ENCODE measurements around the gene RBM19.

RBM19 gene

DNA sequence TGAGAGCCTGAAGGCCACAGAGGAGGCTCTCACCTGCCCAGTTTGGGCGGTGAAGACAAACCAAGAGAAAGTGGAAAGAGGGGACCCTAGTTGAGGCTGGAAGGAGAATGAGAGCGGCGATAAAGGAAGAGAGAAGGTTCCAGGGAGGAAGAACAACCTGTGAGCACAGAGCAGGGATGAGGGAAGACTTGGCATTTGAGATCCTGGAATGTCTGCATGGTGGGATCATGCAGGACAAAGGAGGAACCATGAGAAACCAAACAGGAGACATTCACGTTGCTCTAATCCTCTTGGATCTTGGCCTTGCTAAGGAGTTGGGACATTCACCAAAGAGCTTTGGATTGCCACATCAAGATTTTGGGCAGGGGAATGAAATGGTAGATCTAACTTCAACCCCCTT, 22.9 kb upstream of the RBM19 start:
- Histone ChIP-seq H3K4me3 (ENCODE audit: insufficient read depth, low read depth, low read length, poor library complexity, severe bottlenecking) (no peak overlapping the region), H3K27me3 (replicated peaks; ENCODE audit: control insufficient read depth, insufficient read depth, low read length, poor library complexity, severe bottlenecking) (no peaks in the 10 kb centered on the region), H3K36me3 (ENCODE audit: control insufficient read depth, insufficient read depth, low read length) (no peaks in the 10 kb centered on the region), H3K9me3 (ENCODE audit: control insufficient read depth, low read length) (no peaks in the 10 kb centered on the region), H3K4me1 (ENCODE audit: control insufficient read depth, insufficient read depth, low read length, poor library complexity, severe bottlenecking) (no peaks in the 10 kb centered on the region), H3K27ac (ENCODE audit: insufficient read depth, low read length, poor library complexity, severe bottlenecking) (no peak overlapping the region)
- DNase-seq, result no peak

DNA sequence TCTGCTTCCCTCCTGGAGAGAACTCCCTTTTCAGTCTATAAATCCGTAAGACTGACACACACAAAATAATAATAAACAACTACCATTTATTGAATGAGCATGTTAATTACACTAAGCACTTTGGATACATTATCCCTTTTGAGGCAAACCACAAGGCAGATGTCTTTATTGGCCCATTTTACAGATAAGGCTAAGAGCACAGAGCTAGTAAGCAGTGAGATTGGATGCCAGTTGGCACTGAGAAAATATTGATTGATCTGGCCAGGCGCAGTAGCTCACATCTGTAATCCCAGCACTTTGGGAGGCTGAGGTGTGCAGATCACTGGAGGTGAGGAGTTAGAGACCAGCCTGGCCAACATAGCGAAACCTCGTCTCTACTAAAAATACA, 21.9 kb upstream of the RBM19 start:
- DNase-seq, result no peak
- H3K27ac ChIP-seq (ENCODE audit: insufficient read depth, low read length, poor library complexity, severe bottlenecking), result no peak overlapping the region
- H3K36me3 ChIP-seq (ENCODE audit: control insufficient read depth, insufficient read depth, low read length), result no peaks in the 10 kb centered on the region
- H3K4me3 ChIP-seq (ENCODE audit: insufficient read depth, low read depth, low read length, poor library complexity, severe bottlenecking), result no peak overlapping the region
- H3K9me3 ChIP-seq (ENCODE audit: control insufficient read depth, low read length), result no peaks in the 10 kb centered on the region
- H3K4me1 ChIP-seq (ENCODE audit: control insufficient read depth, insufficient read depth, low read length, poor library complexity, severe bottlenecking), result no peaks in the 10 kb centered on the region
- H3K27me3 ChIP-seq (replicated peaks; ENCODE audit: control insufficient read depth, insufficient read depth, low read length, poor library complexity, severe bottlenecking), result no peaks in the 10 kb centered on the region

- no peak for DNase-seq
- H3K4me1 ChIP-seq (ENCODE audit: control insufficient read depth, insufficient read depth, low read length, poor library complexity, severe bottlenecking), result no peaks in the 10 kb centered on the region
- H3K36me3 ChIP-seq (ENCODE audit: control insufficient read depth, insufficient read depth, low read length), result no peaks in the 10 kb centered on the region
- H3K4me3 ChIP-seq (ENCODE audit: insufficient read depth, low read depth, low read length, poor library complexity, severe bottlenecking), result no peak overlapping the region
- H3K27ac ChIP-seq (ENCODE audit: insufficient read depth, low read length, poor library complexity, severe bottlenecking), result no peak overlapping the region
- no peaks in the 10 kb centered on the region for H3K27me3 ChIP-seq (replicated peaks; ENCODE audit: control insufficient read depth, insufficient read depth, low read length, poor library complexity, severe bottlenecking)
- no peaks in the 10 kb centered on the region for H3K9me3 ChIP-seq (ENCODE audit: control insufficient read depth, low read length)
Measured at GRCh38 chr12:113987261-113988063, 21.3 kb upstream of the RBM19 start.

DNA sequence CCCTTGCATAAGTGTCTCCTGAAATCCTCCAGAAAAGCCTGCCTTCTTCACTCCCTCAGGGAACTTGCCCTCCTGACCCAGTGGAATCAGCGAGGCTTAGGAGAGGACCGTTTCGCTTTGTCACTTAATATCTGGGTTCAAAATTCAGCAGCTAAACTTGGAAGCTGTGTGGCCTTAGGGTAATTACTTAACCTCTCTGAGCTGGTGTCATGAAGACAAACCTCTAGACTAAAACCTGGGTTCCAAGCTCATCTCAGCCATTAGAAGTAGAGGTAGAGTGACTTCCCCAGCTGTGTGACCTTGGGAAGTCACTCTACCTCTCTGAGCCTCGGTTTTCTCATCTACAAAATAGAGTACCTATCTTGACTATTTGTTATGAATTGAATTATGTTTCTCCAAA, 18.3 kb upstream of the RBM19 start:
- H3K9me3 ChIP-seq (ENCODE audit: control insufficient read depth, low read length), result no peaks in the 10 kb centered on the region
- H3K36me3 ChIP-seq (ENCODE audit: control insufficient read depth, insufficient read depth, low read length), result no peaks in the 10 kb centered on the region
- H3K27ac ChIP-seq (ENCODE audit: insufficient read depth, low read length, poor library complexity, severe bottlenecking), result no peak overlapping the region
- H3K4me3 ChIP-seq (ENCODE audit: insufficient read depth, low read depth, low read length, poor library complexity, severe bottlenecking), result no peak overlapping the region
- no peaks in the 10 kb centered on the region for H3K27me3 ChIP-seq (replicated peaks; ENCODE audit: control insufficient read depth, insufficient read depth, low read length, poor library complexity, severe bottlenecking)
- no peak for DNase-seq
- H3K4me1 ChIP-seq (ENCODE audit: control insufficient read depth, insufficient read depth, low read length, poor library complexity, severe bottlenecking), result no peaks in the 10 kb centered on the region

GRCh38 chr12:113983777-113984448, 17.8 kb upstream of the RBM19 start:
- H3K4me3 ChIP-seq (ENCODE audit: insufficient read depth, low read depth, low read length, poor library complexity, severe bottlenecking), result no peak overlapping the region
- no peaks in the 10 kb centered on the region for H3K4me1 ChIP-seq (ENCODE audit: control insufficient read depth, insufficient read depth, low read length, poor library complexity, severe bottlenecking)
- no peak for DNase-seq
- no peak overlapping the region for H3K27ac ChIP-seq (ENCODE audit: insufficient read depth, low read length, poor library complexity, severe bottlenecking)
- H3K27me3 ChIP-seq (replicated peaks; ENCODE audit: control insufficient read depth, insufficient read depth, low read length, poor library complexity, severe bottlenecking), result no peaks in the 10 kb centered on the region
- H3K36me3 ChIP-seq (ENCODE audit: control insufficient read depth, insufficient read depth, low read length), result no peaks in the 10 kb centered on the region
- H3K9me3 ChIP-seq (ENCODE audit: control insufficient read depth, low read length), result no peaks in the 10 kb centered on the region

DNA sequence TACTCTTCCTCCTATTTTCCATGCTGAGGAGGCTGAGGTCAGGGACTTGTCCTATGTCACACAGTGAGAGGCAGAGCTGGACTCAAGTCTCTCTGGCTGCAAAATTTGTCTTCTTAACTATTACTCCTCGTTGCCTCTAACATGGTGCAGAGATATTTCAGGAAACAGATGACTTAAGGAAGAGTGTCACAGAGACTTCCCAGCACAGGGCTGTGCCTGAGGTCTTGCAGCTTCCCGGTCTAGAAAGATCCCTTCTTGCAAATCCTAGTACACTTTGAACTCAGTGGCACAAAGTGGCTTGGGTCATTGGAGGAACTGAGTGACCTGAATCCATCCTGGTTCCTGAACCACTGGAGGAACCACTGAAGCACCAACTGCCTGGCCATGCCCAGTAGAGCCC, 17.1 kb upstream of the RBM19 start:
- no peaks in the 10 kb centered on the region for H3K4me1 ChIP-seq (ENCODE audit: control insufficient read depth, insufficient read depth, low read length, poor library complexity, severe bottlenecking)
- DNase-seq, result no peak
- no peak overlapping the region for H3K4me3 ChIP-seq (ENCODE audit: insufficient read depth, low read depth, low read length, poor library complexity, severe bottlenecking)
- H3K36me3 ChIP-seq (ENCODE audit: control insufficient read depth, insufficient read depth, low read length), result no peaks in the 10 kb centered on the region
- H3K27me3 ChIP-seq (replicated peaks; ENCODE audit: control insufficient read depth, insufficient read depth, low read length, poor library complexity, severe bottlenecking), result no peaks in the 10 kb centered on the region
- H3K9me3 ChIP-seq (ENCODE audit: control insufficient read depth, low read length), result no peaks in the 10 kb centered on the region
- no peak overlapping the region for H3K27ac ChIP-seq (ENCODE audit: insufficient read depth, low read length, poor library complexity, severe bottlenecking)

DNA sequence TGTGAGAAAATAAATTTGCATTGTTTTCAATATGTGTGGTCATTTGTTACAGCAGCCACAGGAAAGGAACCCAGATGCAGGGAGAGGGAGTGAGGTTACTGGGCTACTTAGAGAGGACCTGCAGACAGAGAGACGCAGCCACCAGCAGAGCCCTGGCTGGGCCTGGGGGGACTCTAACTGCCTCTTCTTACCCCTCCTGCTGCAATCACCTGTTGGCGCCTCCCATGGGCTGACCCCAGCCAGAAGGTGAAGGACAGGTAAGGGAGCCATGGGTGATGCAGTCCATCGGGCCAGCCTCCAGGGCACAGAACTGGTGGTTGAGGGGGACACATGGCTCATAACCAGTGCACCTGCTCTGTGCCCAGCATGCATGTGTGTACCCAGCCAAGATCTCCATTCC, 15.8 kb upstream of the RBM19 start:
- no peaks in the 10 kb centered on the region for H3K9me3 ChIP-seq (ENCODE audit: control insufficient read depth, low read length)
- H3K4me1 ChIP-seq (ENCODE audit: control insufficient read depth, insufficient read depth, low read length, poor library complexity, severe bottlenecking), result no peaks in the 10 kb centered on the region
- H3K36me3 ChIP-seq (ENCODE audit: control insufficient read depth, insufficient read depth, low read length), result no peaks in the 10 kb centered on the region
- H3K27ac ChIP-seq (ENCODE audit: insufficient read depth, low read length, poor library complexity, severe bottlenecking), result no peak overlapping the region
- no peak overlapping the region for H3K4me3 ChIP-seq (ENCODE audit: insufficient read depth, low read depth, low read length, poor library complexity, severe bottlenecking)
- DNase-seq, result no peak
- no peaks in the 10 kb centered on the region for H3K27me3 ChIP-seq (replicated peaks; ENCODE audit: control insufficient read depth, insufficient read depth, low read length, poor library complexity, severe bottlenecking)

DNA sequence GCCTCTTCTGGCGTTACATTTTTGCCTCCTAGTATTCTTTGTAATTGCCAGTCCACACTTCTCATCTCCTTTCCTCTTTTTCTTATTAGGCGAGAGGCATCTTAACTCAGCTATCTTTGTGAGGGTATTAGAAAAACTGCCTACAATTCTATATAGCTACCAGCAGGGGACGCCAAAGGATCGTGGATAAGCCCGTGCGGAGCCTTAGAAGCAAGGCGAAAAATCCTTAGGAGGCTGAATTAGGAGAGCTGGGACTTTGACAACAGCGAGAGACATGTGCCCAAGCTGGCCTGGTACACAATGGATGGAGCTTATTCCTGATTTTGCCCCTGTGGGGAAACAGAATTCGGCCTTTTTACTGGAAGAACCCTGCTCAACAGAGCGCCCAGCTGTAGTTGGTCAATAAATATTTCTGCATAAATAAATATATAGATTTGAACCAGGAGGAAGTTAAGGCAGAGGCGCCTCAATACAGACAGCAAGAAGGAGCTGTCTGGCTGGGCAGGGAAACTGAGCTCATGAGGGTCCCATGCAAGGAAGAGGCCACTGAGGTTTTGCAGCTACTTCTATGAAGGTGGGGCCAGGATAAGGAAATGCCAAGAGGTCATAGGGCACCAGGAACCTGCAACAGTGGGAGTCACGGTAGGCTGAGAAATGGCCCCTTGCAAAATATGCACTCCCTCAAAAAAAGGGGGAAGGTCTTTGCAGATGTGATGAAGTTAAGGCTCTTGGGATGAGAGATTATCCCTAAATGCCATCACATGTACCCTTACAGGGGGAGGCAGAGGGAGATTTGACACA, 14.6 kb upstream of the RBM19 start:
- Histone ChIP-seq H3K27ac (ENCODE audit: insufficient read depth, low read length, poor library complexity, severe bottlenecking) (no peak overlapping the region), H3K4me1 (ENCODE audit: control insufficient read depth, insufficient read depth, low read length, poor library complexity, severe bottlenecking) (no peaks in the 10 kb centered on the region), H3K9me3 (ENCODE audit: control insufficient read depth, low read length) (no peaks in the 10 kb centered on the region), H3K4me3 (ENCODE audit: insufficient read depth, low read depth, low read length, poor library complexity, severe bottlenecking) (no peak overlapping the region), H3K27me3 (replicated peaks; ENCODE audit: control insufficient read depth, insufficient read depth, low read length, poor library complexity, severe bottlenecking) (no peaks in the 10 kb centered on the region), H3K36me3 (ENCODE audit: control insufficient read depth, insufficient read depth, low read length) (no peaks in the 10 kb centered on the region)
- DNase-seq, result no peak

DNA sequence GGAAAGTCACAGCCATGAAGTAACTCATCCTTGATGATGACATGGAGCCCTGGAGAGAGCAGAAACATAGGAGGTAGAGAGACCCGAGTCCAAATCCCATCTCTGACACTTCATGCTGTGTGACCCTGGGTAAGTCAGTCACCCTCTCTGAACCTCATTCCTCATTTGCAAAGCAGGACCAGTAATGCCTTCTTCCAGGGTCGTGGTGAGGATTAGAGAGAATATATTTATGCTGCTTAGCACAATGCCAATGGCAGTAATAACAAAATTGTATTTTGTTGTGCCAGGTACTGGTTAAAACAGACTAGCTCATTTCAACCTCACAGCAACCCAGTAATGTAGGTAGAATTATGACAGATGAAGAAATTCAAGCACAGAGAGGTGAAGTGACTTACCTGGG, 13.9 kb upstream of the RBM19 start:
- no peak for DNase-seq
- H3K9me3 ChIP-seq (ENCODE audit: control insufficient read depth, low read length), result no peaks in the 10 kb centered on the region
- H3K36me3 ChIP-seq (ENCODE audit: control insufficient read depth, insufficient read depth, low read length), result no peaks in the 10 kb centered on the region
- H3K4me1 ChIP-seq (ENCODE audit: control insufficient read depth, insufficient read depth, low read length, poor library complexity, severe bottlenecking), result no peaks in the 10 kb centered on the region
- no peak overlapping the region for H3K4me3 ChIP-seq (ENCODE audit: insufficient read depth, low read depth, low read length, poor library complexity, severe bottlenecking)
- H3K27me3 ChIP-seq (replicated peaks; ENCODE audit: control insufficient read depth, insufficient read depth, low read length, poor library complexity, severe bottlenecking), result no peaks in the 10 kb centered on the region
- no peak overlapping the region for H3K27ac ChIP-seq (ENCODE audit: insufficient read depth, low read length, poor library complexity, severe bottlenecking)

DNA sequence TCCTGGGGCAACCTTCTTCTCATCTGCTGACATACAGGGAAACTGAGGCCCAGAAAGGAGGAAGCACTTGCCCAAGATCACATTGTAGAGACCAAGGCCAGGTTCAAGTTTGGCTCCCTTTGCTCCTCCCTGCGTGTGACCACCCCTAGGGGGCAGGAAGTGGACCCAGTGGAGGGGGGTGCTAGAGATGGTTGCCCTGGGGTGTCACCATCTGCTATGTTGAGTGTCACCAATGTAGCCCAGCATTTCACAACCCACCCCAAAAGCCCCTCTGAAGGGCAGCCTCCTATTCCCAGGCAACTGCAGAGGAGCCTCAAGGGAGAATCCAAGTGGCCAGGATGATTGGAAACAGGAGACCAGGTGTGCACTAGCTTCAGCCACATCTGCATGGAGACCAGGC, 12.0 kb upstream of the RBM19 start:
- DNase-seq, result no peak
- Histone ChIP-seq H3K4me1 (ENCODE audit: control insufficient read depth, insufficient read depth, low read length, poor library complexity, severe bottlenecking) (no peaks in the 10 kb centered on the region), H3K27ac (ENCODE audit: insufficient read depth, low read length, poor library complexity, severe bottlenecking) (no peak overlapping the region), H3K27me3 (replicated peaks; ENCODE audit: control insufficient read depth, insufficient read depth, low read length, poor library complexity, severe bottlenecking) (peaks cover 9% of the 10 kb centered on the region), H3K36me3 (ENCODE audit: control insufficient read depth, insufficient read depth, low read length) (no peaks in the 10 kb centered on the region), H3K4me3 (ENCODE audit: insufficient read depth, low read depth, low read length, poor library complexity, severe bottlenecking) (no peak overlapping the region), H3K9me3 (ENCODE audit: control insufficient read depth, low read length) (no peaks in the 10 kb centered on the region)
